GM23248 (cell line): Measurements from ENCODE around the gene SLC34A1.

Experiments used
- EZH2 ChIP-seq: fragments of 200-600 bp; sonication (generic); IDR thresholded peaks from 2 replicates; pipeline ENCODE4 v1.6.1; 2018; ENCODE audit warnings: antibody characterized with exemption, mild to moderate bottlenecking; ENCODE audit not compliant: insufficient read depth, poor library complexity, severe bottlenecking
- EZH2phosphoT487 ChIP-seq: fragments of 200-600 bp; sonication (generic); IDR thresholded peaks from 2 replicates; pipeline ENCODE4 v1.6.1; 2018; ENCODE audit warnings: antibody characterized with exemption, moderate library complexity, mild to moderate bottlenecking, low read depth; ENCODE audit not compliant: insufficient read depth

- TF ChIP-seq EZH2: no peak
- no peak for TF ChIP-seq EZH2phosphoT487
Measured at GRCh38 chr5:177421062-177421798, 37.0 kb downstream of the SLC34A1 start.
